Ammon's horn (tissue), 1 donor: ENCODE results near the gene OR1F1.
A peak's percentile ranks its signal among the peaks of the same experiment; 100 is the strongest.
"Not testable (repeated sequence)": the region's sequence is repeated elsewhere in the genome, so short reads cannot be mapped to it uniquely, and the experiment has no call there.

Experiments
- DNase-seq: peaks from one replicate; pipeline ENCODE4 v3.0.0-alpha.2; 2016; ENCODE audit warnings: low spot score

The OR1F1 gene

DNA sequence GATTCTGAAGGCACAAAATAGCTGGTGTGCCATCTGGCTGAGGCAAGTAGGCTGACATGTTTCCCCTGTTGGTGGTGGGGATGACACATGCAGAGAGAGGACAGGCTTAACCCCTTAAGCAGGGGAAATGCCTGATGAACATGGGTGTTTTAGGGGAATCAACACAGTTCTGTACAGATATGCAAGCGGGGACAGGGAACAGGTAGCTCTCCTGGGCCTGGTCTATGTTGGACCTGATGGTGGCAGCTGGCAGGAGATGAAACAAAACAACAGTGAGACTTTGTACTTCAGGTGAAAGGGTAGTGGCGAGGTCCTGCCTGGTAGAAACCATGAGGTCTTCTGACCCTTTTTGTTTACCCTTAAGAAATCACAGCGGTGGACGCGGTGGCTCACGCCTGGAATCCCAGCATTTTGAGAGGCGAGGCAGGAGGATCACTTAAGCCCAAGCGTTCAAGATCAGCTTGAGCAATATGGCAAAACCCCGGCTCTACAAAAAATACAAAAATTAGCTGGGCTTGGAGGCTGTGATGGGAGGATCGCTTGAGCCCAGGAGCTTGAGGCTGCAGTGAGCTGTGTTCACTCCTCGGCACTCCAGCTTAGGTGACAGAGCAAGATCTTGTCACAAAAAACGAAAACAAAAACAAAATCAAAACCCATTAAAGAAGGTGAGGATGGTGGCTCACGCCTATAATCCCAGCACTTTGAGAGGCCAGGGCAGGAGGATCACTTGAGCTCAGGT, 10.5 kb downstream of the OR1F1 start:
- DNase-seq, result peak; percentile 60

DNA sequence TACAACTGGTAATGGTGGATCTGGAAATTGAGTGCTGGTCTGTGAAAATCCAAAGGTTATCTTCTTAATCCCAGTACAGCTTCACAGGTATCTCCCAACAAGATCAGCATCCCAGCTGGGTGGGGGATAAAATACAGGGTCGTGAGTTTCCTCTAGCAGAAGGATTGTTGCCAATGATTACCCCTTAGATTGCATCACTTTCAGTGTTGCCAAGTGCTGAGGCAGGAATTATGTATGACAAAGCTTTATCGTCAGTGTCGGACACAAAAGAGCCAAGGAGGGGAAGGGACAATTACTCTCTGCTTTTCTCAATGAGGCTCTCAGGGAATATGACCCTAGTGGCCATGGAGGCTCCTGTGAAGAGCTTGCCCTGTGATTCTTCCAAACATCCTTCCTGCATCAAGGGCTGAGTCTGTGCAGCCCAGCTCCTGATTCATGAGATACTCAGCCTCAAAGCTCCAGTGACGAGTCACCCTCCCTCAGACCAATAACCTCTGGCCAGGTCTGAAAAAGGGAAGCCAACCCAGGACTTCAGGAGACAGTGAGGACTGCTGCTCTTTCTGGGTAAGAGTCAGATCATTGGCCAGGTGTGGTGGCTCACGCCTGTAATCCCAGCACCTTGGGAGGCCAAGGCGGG, 15.0 kb downstream of the OR1F1 start:
- DNase-seq, result no peak

DNA sequence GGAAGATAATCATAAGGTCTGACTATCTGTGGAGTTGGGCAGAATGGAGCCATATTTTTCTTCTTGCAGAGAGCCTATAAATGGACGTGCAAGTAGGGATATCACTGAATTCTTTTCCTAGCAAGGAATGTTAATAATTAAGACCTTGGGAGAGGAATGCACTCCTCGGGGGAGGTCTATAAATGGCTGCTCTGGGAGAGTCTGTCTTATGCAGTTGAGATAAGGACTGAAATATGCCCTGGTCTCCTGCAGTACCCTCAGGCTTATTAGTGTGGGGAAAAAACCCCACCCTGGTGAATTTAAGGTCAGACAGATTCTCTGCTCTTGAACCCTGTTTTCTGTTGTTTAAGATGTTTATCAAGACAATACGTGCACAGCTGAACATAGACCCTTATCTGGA, 17.9 kb downstream of the OR1F1 start:
- not testable (repeated sequence) for DNase-seq

DNA sequence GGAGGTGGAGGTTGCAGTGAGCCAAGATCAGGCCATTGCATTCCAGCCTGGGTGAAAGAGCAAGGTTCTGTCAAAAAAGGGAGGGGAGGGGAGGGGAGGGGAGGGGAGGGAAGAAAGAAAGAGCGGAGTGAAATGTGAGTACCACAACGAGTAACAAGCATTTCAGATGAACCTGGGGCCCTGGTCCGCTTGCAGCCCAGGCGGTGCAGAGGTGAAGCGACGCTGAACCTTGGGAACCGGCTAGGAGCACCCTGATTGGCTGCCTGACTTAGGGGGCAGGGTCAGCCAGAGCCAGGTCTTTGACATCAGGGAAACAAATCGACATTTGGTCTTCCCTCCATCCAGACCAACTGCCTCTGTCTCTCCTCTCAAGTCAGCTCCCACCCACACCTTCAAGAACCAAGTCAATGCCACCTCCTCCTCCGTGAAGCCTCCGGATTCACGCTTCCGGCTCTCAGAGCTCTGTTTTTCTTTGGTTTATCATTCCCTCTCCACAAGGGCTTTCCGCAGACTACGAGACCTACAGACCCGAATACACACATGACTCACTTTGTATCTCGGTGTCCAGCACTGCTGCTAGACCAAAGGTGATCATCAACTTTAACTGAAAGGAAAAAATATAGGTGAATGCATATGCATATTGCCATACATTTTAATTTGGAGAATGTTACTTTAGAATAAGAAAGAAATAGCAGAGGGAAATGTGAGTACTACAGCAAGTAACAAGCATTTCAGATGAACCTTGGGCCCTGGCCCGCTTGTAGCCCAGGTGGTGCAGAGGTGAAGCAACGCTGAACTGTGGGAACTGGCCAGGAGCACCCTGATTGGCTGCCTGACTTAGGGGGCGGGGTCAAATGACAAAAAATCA, 19.3 kb downstream of the OR1F1 start:
- DNase-seq, result no peak

DNA sequence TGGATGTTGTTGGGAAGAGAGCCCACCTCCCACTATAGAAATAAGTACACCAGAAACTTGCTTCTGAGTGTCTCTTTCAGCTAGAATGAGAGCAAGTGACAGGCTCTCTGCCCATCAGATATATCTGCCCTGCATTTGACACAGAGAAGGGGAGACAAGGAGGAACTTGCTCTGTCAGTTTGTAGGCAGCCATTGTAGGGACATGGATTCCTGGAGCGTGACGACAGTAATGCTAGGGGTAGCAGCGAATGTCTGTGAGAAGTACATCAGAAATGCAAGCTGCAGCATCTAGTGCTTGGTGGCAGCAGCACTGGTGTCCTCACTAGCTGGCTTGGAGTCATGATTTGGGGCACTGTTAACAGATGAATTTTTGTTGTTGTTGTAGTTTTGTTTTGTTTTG, 24.0 kb downstream of the OR1F1 start:
- no peak for DNase-seq

DNA sequence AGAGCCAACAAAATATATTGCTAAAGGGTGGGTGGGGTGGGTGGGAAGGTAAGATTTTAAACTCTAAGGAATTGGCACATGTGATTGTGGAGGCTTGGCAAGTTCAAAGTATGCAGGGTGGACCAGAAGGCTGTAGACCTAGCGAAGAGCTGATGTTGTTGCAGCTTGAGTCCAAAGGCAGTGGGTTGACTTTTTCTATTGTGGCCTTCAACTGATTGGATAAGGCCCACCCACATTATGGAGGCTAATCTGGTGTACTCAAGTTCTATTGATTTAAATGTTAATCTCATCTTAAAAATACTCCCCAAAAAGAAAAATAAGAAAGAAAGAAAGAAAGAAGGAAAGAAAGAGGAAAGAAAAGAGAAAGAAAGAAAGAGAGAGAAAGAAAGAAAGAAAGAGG, 24.6 kb downstream of the OR1F1 start:
- DNase-seq, result no peak

DNA sequence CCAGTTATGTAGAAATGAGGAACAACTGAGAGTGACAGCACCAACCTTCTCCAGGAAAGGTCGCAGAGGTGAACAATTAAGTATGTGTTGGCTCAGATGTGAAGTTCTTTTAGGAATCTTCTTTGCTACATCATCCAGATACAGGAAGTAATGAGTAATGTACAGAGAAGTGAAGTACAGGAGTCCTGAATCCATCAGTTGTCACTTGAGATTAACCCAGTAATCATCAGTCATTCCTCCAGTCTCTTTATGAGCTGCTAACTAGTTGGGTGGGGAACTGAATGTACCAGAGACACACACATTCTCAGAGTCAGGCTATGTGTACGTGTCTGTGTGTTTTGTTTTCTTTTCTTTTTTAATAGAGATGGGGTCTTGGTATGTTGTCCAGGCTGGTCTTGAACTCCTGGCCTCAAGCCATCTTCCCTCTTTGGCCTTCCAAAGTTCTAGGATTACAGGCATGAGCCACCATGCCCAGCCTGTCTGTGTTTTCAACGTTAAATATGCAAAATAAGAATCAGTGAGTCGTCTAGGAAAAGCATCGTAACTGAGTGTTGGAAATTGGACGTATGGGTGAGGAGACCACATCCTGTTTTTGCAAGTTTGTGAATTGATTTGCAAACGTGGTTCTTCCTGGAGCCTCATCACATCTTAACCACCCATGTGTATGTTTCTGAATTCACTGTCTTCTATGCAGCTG, 27.0 kb downstream of the OR1F1 start:
- no peak for DNase-seq

DNA sequence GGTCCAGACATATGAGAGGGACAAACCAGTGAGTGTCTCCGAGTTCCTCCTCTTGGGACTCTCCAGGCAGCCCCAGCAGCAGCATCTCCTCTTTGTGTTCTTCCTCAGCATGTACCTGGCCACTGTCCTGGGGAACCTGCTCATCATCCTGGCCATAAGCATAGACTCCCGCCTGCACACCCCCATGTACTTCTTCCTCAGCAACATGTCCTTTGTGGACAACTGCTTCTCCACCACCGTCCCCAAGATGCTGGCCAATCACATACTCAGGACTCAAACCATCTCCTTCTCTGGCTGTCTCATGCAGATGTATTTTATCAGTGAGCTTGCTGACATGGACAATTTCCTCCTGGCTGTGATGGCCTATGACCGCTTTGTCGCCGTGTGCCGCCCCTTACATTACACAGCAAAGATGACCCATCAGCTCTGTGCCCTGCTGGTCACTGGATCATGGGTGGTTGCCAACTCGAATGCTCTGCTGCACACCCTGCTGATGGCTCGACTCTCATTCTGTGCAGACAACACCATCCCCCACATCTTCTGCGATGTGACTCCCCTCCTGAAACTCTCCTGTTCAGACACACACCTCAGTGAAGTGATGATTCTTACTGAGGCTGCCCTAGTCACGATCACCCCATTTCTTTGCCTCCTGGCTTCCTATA, 27.7 kb downstream of the OR1F1 start:
- DNase-seq, result no peak

DNA sequence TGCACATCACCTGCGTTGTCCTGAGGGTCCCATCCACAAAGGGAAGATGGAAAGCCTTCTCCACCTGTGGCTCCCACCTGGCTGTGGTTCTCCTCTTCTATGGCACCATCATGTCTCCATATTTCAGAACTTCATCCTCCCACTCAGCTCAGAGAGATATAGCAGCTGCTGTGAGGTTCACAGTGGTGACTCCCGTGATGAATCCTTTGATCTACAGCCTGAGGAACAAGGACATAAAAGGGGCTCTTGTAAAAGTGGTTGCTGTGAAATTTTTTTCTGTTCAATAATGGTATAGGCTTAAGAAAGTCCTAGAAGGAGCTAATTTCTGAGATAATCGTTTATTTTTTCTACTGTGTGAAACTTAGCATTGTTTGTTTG, 28.2 kb downstream of the OR1F1 start:
- DNase-seq, result no peak

DNA sequence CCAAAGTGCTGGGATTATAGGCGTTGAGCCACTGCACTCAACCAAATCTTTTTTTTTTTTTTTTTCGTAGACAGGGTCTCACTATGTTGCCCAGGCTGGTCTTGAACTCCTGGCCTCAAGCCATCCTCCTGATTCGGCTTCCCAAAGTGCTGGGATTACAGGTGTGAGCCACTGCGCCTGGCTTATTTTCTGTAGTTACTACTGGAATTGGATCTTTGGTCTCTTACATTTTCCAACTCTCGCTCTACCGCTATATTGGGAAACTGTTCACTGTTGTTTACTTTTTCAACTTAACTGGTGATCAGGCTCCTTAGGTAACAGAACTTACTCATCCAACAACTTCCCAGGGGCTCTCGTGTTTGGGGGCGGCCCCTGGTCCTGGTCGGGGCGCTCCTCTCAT, 32.8 kb downstream of the OR1F1 start:
- no peak for DNase-seq

DNA sequence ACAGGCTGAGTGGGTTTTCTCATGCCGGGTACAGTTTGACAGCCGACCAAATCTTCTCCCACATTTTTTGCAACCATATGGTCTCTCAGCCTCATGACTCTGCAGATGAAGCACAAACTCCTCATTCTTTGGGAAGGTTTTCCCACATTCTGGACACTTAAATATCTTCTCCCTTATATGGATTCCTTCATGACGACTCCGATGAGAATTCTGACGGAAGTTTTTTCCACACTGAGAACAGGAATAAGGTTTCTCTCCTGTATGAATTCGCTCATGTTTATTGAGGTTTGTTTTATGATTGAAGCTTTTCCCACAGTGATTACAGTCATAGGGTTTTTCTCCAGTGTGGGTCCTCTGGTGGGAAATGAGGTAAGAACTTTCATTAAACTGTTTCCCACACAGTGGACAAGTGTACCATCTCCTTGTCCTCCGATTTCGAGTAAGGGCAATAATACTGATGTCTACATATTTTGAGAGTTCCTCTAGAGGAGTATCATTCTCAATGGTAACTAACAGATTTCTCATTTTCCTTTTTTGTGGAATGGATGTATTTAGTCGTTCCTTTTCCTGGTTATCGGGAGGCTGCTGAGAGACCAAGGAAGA, 36.0 kb downstream of the OR1F1 start:
- DNase-seq, result no peak

DNA sequence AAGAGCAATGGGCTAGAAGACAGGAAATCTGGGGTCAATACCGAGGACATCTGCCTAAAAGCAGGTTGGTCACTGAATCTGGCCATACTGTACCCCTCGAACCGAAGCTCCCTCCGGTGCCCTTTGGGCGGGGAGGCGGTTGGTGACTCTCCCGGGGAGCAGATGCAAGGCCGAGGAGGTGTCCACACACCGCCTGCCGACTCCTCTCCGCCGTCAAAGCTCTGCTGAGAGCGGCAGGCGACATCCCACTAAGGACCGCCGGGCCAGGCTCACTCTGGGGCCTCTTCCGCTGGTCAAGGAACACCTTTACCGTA, 46.5 kb downstream of the OR1F1 start:
- no peak for DNase-seq

DNA sequence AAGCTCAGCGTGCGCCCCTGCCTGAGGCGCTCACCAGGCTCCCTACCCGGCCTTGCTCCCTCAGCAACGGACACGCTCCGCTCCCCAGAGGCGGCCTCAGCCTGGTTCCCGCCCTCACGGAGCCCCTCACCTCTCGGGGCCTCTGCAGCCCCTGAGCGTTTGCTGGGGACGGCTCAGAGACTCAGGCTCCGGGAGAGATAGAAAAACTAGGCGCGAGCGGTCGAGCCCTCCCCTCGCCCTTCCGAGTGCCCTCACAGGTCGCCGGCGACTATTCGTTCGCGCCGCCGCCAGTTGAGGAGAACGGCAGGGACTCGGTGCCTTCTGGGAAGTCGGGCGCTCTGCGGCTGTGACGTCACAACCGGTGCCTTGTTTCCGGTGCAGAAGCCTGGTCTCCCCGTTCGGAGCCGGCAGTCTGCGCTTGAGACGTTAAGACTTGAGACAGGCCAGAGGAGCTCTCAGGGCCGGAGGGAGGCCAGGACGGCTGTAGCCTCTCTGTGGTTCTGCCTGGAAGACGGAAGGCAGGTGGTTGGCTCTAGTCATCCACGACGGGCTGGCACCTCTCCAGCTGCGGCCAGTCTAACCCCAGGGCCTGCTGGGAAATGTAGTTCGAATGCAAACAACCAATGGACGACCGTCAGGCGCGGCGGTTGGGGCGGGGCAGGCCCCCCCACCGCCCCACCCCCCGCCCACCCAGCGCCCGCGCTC, 47.0 kb downstream of the OR1F1 start, which contains the start of gene ZNF200:
ZNF200 (minus strand) TSS at position 302 of the 705 bp plus-strand sequence. CDS start 1,403 bp downstream, outside the sequence.
- peak; percentile 98 for DNase-seq

DNA sequence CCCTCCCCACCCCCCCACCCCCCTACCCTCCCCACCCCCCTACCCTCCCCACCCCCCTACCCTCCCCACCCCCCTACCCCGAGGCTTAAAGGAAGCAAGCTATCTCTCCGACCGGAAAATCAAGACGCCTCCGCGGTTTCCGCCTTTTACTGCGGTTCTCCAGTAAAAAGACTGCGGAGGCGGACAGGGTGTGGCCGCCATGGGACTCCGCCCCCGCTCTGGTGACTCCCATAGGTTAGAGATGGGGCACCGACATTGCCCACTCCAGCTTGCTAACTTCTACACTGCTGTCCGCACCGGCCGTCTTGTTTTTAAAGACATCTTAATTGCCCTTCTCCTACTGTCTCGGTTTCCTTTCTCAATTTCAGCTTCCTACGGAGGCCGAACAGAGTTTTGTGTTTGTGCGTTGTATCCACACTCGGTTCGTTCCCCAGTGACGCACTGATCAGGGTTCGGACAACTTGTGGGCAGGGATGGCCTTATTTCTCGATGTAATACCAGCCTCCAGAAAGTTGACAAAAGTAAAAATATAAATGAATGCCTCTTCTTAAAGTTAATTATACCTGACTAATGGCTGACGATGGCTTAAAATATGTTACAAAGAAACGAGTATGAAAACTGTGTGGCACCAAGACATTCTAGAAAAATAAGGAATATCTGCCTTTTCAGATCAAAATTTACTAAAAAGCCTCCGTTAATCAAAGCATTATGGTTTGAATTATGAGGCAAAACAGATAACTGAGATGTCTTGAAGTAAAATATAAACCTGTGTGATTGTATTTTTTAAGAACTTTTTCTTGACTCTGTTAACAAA, 48.1 kb downstream of the OR1F1 start:
- no peak for DNase-seq

DNA sequence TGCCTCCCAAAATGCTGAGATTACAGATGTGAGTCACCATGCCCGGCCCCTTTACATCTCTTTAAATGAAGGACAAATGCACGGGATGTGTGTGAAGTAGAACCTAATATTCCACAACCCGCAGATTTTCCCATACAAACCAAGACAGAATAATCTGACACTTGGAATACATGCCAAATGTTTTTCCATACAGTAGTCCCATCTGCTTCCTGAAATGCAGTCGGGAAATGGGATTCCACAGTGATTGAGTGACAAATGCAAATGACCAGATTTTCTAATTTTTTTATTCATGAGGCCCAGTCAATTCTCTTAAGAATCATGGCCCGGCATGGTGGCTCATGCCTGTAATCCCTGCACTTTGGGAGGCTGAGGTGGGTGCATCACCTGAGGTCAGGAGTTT, 53.8 kb downstream of the OR1F1 start:
- DNase-seq, result no peak

DNA sequence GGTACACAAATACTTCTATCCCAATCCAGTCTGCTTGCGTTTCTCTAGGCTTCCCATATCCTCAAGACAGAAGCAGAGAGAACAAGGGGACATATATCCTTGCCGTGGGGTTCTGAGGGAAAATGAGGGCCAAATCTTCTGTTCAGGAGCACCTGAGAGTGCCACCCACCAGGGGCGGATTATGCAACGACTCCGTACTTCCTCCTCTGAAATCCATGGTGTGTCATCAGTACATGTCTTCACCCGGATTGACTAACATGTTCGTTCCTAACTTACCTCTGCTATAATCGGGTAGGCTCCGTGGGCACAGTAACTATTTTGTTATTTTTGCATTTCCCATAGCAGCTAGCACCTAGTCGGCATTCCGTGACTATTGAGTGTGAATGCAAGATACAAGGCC, 54.7 kb downstream of the OR1F1 start:
- DNase-seq, result no peak

DNA sequence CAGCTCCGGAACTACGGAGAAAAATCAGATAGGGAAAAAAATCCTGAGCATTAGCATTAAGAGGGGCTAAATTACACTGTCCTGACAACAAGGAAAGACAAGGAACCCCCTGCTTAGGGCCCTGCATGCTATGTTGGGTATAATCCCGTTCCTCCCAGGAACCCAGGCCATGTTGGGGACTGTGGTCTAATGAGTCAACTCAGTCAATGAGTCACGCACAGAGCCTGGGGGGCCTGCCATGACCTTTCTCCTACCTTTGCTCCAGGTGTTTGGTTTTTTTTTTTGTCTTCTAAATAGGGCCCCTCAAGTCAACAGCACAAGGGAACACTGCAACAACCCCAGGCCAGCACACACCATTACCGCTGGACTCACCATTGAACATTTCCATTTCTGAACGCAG, 55.9 kb downstream of the OR1F1 start:
- DNase-seq, result no peak

DNA sequence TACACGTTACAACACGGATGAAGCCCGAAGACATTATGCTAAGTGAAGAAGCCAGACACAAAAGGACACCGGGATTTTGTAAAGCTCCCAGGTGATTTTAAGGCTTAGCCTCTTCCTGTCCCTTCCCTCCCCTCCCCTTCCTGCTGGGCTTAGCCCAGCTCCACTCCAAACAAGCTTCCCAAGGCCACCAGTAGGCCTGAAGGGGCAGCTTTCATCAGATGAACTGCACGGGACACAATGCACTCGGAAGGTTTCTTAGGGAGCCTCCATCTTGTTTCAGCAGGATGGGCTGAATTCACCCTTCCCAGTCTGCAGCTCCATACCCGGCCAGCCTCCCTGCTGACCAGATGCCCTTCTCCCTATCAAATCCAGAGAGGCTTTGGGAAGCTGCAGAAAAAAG, 58.0 kb downstream of the OR1F1 start:
- no peak for DNase-seq

DNA sequence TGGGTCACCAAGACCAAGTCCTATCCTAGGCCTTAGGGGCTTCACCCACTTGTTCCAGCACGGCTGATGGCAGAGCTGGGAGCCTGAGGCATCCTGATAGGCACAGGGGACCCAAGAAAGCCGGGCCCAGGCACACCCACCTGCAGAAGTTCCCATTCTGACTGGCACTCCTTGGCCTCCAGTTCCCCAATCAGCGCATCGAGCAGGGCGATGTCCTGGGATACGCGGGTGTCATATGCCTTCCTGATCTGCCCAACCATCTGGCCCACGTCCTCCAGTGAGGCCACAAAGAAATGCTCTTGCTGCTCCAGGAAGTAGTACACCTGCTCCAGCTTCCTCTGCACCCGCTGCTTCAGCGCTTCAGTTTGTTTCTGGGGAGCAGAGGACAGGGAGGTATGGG, 58.9 kb downstream of the OR1F1 start:
- DNase-seq, result no peak

DNA sequence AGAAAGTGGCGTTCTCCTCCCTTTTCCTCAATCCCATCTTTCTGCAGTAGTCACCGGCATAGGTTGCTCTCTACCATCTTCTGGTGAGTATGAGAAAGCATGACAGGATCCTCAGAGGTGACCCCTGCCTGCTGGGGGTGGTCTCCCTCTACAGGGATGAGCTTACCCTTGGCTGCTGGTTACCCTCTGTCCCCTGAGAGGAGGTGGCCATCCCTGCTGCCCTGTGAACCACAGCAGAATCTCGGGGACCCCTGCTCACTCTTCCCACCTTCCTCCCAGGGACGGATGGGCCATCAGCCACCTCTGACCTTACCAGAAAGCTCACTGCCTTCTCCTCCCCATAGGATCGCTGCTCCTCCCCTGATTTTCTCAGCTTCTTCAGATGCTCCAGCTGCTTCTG, 60.6 kb downstream of the OR1F1 start:
- DNase-seq, result no peak
